Kidney epithelial cell (primary cell): ENCODE data around the gene GPR15. TPM values are rescaled to one million over a fixed set of nuclear protein-coding genes. Genes with fewer than 3 reads are reported as not detected.

Source experiments
- DNase-seq: peaks from one replicate; pipeline ENCODE4 v3.0.0-alpha.2; 2010; ENCODE audit warnings: low read depth
- H3K27me3 ChIP-seq: 2 replicates; pipeline ENCODE4 v1.6.0; 2011; ENCODE audit warnings: low read length; ENCODE audit not compliant: control insufficient read depth, insufficient read depth
- H3K36me3 ChIP-seq: 2 replicates; pipeline ENCODE4 v1.5.1; 2011; ENCODE audit warnings: low read length; ENCODE audit not compliant: control insufficient read depth, insufficient read depth
- H3K4me3 ChIP-seq: 2 replicates; pipeline ENCODE4 v1.5.1; 2011; ENCODE audit warnings: low read depth, mild to moderate bottlenecking, control low read depth, low read length
- total RNA-seq: library from RNA; depleted of rRNA; stranded (reverse); fragments of >200 nt; gene quantifications from 2 replicates; pipeline ENCODE4 v1.2.3, GENCODE V29; 2015
- TF ChIP-seq, protein P1 (sequence below): IDR thresholded peaks from 2 replicates; pipeline ENCODE4 v1.5.1; 2011; ENCODE audit warnings: mild to moderate bottlenecking, moderate library complexity, low read length, control low read depth, inconsistent platforms; ENCODE audit not compliant: insufficient read depth, poor library complexity, severe bottlenecking

GPR15 gene
- total RNA-seq, 1 donor from 2014 or later = not detected

- Histone ChIP-seq H3K4me3 (no peak overlapping the region), H3K27me3 (no peaks in the 10 kb centered on the region), H3K36me3 (no peaks in the 10 kb centered on the region)
- TF ChIP-seq, protein P1, sequence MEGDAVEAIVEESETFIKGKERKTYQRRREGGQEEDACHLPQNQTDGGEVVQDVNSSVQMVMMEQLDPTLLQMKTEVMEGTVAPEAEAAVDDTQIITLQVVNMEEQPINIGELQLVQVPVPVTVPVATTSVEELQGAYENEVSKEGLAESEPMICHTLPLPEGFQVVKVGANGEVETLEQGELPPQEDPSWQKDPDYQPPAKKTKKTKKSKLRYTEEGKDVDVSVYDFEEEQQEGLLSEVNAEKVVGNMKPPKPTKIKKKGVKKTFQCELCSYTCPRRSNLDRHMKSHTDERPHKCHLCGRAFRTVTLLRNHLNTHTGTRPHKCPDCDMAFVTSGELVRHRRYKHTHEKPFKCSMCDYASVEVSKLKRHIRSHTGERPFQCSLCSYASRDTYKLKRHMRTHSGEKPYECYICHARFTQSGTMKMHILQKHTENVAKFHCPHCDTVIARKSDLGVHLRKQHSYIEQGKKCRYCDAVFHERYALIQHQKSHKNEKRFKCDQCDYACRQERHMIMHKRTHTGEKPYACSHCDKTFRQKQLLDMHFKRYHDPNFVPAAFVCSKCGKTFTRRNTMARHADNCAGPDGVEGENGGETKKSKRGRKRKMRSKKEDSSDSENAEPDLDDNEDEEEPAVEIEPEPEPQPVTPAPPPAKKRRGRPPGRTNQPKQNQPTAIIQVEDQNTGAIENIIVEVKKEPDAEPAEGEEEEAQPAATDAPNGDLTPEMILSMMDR = no peak
- DNase-seq = no peak
Measured at GRCh38 chr3:98577178-98577895, 45.6 kb downstream of the GPR15 start.

DNA sequence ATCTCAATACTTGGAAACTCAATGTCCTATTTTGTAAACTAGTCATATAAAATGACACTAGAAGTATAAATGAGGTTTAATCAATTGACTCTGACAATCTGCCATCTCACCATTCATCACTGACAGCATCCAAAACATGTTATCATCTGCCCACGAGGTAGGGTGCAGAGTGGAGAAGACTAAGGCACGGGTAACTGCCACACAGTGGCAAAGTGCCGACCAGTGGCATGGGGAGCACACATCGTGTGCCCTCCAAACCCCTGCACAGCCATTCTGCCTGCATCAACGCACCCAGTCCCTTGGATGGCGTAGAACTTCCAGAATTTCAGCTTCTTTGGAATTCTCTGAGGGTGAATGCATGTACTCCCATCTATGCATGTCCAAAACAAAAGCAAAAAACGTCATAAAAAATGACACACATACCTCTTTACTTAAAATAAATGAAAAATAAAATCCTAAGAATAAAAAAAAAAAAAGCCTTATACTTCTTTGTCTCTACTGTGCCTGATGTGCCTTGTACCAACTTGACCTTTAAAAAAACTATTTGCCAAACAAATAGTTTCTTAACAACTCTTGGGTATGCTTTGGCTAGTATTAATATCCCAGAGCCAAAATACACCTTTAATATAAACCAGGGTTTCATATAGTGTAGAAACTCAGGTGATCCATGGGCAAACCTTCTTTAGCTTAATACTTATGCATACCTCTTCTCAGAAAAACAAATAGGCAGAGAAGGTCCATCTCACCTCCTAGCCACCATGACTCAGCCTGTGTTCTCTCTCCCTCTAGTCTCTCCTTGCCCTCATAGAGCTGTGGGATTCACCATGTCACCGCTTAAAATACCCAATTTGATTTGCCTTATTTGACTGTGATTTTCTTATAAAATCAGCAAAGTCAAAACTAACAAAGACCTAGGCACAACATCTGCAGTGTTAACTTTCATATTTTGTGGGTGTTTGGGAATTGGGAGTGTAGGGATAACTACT lies 48.9 kb downstream of the GPR15 start:
- Histone ChIP-seq H3K4me3 (no peak overlapping the region), H3K36me3 (no peaks in the 10 kb centered on the region), H3K27me3 (no peaks in the 10 kb centered on the region)
- TF ChIP-seq, protein P1 = no peak
- DNase-seq = no peak

DNA sequence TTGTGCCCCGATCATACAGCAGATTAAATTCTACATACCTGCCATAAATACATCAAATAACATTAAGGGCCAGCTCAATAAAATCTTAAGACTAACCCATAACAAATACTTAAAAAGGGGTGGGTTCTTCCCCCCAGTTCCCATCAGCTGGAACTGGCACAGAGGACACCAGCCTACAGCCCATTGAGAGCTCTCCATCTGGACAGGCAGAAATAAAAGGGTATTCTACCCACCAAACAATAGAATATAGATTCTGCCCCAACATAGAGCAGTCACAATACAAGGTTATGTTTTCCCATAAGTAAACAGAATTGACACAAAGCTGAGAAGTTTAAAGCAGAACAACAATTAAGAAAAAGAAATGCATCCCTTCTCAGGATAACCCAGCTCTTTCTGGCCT lies 49.7 kb downstream of the GPR15 start:
- Histone ChIP-seq H3K36me3 (no peaks in the 10 kb centered on the region), H3K27me3 (no peaks in the 10 kb centered on the region), H3K4me3 (no peak overlapping the region)
- TF ChIP-seq, protein P1 = no peak
- DNase-seq = no peak

DNA sequence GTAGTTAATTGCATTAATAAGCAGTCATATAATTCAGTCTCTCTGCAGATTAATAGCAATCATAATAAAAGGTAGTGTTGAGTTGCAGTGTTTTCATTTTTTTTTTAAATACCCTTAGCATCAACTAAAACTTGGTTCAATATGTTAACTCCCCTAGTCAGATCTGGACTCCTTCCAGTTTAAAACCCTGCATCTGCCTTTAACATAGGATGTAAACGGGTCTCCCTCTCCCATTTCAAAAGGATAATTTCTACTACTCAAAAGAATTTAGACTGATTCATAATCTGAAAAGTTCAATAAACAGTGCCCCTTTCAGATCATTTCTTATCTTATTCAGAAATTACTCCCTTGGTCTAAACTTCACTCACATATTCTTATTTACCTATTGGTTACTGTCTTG lies 50.3 kb downstream of the GPR15 start:
- no peak overlapping the region for H3K4me3 ChIP-seq
- no peaks in the 10 kb centered on the region for H3K36me3 ChIP-seq
- H3K27me3 ChIP-seq = no peaks in the 10 kb centered on the region
- DNase-seq = no peak
- TF ChIP-seq, protein P1 = no peak

GRCh38 chr3:98583766-98584165 lies 52.0 kb downstream of the GPR15 start:
- H3K4me3 ChIP-seq = no peak overlapping the region
- no peak for DNase-seq
- no peaks in the 10 kb centered on the region for H3K36me3 ChIP-seq
- no peaks in the 10 kb centered on the region for H3K27me3 ChIP-seq
- TF ChIP-seq, protein P1 = no peak

Other genes with a start within 250 kb of the GPR15 start
- not detected in 2 replicates for gene OR5H2, start 249.5 kb upstream of the GPR15 start, total RNA-seq
- not detected in 2 replicates for gene OR5K4, start 178.1 kb upstream of the GPR15 start, total RNA-seq
- gene OR5K3, start 141.3 kb upstream of the GPR15 start, total RNA-seq = not detected in 2 replicates
- not detected in 2 replicates for gene OR5K1, start 68.8 kb upstream of the GPR15 start, total RNA-seq
- gene OR5K2, start 34.3 kb upstream of the GPR15 start, total RNA-seq = not detected in 2 replicates
- gene CLDND1, start 9.1 kb upstream of the GPR15 start, total RNA-seq = 103 and 124 TPM in 2 replicates
- gene CPOX, start 61.6 kb downstream of the GPR15 start, total RNA-seq = 26.5 and 28.2 TPM in 2 replicates
- 1.2 and 2.1 TPM in 2 replicates for gene ST3GAL6, start 231.4 kb downstream of the GPR15 start, total RNA-seq